Stimulated activated CD4-positive, alpha-beta T cell treated with anti-CD3 and anti-CD28 coated beads, Interleukin-15, amount 100 ng/mL, for 1 hour (primary cell): ENCODE results near the gene SENP1.

Source experiments
- DNase-seq, 2 donors: peaks; one replicate each; pipeline ENCODE4 v3.0.0-alpha.2; 2020; ENCODE audit warnings: low read depth in 1 of 2, low spot score in 1 of 2

The SENP1 gene

DNA sequence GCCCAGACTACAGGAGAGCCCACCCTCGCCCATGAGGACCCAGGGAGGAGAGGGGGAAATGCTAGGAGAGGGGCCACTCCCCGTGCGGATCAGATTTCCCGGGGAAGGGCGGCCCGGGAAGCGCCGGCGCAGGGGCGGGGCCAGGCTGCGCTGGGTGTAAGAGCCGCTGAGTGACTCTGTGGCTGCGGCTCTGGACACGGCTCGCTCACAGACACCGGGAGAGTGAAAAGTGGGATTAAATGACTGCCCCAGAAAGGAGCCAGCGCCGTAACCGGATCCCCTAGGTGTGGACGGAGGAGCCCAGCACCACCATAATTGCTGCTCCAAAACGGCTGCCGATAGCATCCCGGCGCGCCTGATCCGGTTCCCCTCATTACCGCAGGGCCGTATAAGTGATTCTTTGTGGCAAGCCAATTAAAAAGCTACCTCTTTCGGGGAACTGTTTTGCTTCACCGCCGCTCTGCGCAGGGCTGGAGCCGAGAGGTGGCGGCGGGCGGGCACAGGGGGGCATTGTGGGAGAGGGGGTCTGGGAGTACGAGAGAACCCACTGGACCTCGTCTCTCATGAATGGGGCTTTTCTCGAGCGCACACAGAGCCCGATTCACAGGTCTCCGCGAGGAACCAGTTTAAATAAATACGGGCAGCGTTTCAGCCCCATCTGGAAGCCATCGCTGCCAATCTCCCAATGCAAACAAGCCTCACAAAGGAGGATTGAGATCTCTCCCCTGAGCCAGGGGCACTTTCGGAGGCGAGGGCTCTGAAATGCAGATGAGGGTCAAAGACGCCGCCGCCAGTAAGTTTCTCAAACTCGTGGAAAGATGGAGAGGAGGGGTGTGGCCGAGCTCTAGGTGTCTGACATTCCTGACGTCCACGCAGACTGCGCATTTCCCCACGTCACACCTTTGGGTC, 104.1 kb downstream of the SENP1 start:
- no peak for DNase-seq

DNA sequence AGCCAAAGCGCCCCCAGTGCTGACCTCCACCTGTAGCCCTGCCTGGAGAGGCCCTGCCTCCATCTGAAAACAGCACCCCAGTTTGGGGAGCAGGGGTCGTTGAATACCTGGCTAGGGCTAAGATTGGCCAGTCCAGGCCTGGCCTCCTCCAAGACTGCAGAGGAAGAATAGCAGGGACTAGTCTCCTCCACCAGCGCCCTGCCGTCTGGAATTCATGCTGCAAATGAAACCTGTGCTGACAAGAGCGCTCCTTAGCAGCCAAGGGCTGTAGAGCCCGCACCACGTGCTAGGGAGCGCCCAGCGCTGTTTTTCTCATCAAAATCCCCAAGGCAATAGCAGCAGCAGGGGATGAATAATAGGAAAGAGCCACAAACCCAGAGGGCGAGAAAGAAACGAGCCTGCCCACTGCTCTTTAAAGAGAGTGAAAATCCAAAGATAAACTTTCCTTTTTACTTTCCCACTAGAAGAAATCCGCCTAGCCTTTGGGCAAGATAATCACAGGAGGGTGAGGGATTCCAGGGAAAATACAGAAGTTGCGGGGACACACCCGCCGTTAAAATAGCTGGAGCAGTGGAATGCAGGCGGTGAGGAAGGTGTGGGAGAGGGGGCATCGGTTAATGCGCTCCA, 104.9 kb downstream of the SENP1 start:
- no peak for DNase-seq

DNA sequence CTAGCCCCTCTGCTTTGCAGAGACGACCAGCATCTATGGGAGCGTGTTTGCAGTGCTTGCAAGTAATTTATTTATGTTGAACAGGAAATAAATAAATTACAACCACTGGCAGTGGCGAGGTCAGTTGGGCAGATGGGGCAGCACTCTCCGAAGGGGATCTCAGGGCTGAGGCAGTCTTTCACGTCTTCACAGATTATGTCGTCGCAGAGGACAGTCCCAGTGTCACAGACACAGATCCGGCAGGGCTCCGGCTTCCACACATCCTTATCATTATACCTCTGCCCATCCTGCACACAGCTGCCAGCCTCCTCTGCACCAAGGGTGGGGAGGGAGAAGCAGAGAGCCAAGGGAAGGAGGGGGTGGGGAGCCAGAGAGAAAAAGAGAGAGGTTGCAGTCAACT, 106.1 kb downstream of the SENP1 start:
- no peak for DNase-seq

DNA sequence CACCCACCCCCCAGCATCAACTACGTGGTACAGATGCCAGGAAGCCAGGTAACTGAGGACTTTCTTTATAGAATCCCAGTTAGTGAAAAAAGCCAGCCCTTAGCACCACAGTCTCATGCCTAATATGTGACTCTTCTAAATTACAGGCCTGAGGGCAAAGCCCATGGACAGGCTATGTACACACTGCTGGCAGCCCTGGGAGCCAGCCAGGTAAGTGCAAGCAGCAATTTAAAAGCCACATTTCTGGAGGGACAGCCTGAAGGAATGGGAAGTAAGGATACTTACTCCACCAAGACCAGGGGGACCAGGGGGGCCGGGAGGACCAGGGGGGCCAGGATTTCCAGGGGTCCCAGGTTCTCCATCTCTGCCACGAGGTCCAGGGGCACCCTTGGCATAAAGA, 108.6 kb downstream of the SENP1 start:
- no peak for DNase-seq

DNA sequence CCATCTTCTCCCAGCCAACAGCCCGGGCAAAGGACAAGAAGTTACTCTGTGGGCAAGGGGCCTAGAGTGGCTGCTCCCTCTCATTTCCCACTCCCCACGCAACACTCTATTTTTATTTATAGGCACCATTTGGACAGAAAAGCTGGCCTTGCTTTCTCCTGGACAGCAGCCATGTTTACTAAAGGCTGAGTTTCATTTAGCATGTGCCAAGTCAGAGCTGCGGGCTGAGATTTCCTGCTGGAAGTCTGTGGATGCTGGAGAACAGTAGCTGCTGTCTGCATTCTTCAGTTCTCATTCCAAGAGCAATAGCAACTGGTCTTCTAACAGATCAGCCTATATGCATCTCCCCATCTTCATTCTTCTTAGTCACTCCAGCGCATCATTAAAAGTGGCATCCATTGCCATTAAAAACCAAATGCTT, 109.9 kb downstream of the SENP1 start:
- DNase-seq, result no peak

DNA sequence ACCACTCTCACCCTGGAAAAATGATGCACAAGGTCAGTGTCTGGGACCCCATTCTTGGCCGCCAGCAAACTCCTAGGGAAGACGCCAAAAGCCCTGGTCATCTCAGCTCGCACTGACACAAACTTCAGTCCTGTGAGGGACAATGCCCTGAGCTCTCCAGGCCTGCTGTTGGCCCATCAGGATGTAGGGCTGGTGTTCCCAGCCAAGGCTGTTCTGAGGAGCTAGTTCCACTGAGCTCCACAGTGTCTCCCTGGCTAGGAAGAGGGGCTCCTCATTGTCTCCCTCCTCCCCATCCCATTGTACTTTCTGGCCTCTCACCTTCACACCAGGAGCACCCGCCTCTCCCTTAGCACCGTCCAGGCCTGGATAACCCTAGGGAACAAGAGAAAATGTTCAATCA, 112.4 kb downstream of the SENP1 start:
- DNase-seq, result no peak
